NCI-H187 (cell line): ENCODE results near the gene URAD.

ENCODE experiments used
- DNase-seq, 2 experiments: peaks; one replicate each; lab custom pipeline; 2025; lab: John Stamatoyannopoulos, UW

URAD gene

DNA sequence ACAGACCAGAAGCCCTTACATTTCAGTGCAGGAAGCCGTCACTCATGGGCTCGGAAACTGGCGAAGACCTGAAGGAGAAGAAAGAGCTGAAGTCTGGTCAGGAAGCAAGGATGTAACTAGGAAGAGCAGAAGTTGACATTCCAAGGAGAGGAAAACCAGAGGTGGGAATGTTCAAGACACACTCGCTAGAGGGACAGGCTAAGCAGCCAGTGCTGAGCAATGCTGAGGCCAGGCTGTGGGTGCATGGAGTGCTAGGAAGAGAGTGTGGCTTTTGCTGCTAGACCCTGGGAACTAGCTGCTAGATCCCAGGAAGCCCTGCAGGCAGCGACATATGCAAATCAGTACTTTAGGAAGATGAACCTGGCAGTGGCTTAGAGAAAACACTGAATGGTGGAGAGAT lies 12.1 kb upstream of the URAD start:
- DNase-seq, result no peak

DNA sequence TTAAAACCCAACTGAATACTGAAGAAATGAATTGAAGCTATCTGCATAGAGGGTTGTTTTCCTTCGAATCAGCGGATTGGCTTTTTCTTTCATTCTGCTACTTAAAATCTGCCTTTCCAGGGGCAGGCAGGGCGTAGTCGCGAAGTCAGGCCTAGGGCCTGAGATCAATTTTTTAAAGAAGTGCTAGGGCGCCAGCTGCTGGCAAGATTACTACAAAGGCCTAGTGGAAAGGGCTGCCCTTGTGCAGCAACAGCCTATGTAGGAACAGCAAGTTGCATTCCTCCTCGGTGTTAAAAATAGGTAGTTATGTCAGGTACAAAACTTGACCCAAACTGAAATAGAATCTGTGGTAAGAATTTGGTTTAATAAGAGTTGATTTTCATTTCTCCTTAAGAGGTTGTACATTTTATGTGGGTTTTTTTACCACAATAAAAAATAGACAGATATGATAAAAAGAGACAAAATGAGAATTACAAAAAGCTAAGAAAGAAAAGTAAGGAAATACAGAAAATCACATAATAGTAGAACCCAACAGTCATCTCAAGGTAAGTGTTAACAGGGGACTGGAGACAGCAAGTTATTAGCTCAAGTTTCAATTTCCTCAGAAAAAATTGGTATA lies 9.5 kb upstream of the URAD start:
- no peak for DNase-seq

DNA sequence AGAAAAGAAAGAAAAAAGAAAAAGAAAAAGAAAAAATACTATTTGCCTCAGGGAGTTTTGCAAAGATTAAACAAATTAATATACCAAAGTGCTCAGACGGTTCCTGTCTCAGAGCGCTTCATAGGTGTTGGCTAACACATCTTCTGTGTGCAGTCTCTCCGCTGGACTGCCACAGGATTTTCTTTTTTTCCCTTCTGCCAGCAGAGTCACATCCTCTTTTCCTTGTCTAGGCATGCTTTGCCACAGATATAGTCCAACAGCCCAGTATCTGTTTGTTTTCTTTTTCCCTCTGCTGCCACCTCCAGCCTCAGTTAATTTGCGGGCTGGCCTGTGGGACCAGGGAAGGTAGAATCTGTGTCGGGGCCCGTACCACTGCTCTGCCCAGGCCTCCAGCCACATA lies 3.4 kb upstream of the URAD start:
- no peak for DNase-seq

DNA sequence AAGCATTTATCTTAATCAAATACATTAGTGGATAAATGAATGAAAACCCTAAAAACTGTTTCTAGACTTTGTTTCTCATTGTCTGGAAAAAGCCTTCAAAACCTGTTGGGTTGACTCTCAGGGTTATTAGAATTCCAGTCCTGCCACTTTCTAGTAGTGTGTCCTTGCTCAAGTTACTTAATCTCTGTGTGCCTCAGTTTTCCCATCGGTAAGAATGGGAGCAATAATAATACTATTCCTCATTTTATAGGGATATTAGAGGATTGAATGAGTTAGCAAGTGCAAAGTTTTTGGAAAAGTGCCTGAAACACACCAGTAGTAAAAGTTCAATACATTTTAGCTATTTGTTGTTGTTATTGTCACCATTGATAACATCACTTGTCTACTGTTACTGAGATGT lies 2.9 kb downstream of the URAD start:
- DNase-seq, result no peak

DNA sequence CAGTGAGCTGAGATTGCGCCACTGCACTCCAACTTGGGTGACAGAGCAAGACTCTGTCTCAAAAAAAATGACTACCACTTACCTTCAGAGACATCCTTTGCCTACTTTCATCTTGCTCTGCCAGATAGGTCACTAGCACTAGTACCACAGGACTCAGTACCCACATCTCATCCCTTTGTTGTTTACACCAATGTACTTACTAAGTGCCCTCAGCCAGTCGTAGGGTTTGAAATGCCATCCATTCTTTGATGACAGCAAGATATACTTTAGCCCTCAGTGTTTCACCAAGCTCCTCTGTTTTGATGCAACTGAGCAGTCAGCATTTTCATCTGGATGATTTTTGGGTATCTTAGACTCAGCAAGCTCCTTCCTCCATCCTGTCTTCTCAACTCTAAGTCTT lies 6.1 kb downstream of the URAD start:
- DNase-seq, result no peak

DNA sequence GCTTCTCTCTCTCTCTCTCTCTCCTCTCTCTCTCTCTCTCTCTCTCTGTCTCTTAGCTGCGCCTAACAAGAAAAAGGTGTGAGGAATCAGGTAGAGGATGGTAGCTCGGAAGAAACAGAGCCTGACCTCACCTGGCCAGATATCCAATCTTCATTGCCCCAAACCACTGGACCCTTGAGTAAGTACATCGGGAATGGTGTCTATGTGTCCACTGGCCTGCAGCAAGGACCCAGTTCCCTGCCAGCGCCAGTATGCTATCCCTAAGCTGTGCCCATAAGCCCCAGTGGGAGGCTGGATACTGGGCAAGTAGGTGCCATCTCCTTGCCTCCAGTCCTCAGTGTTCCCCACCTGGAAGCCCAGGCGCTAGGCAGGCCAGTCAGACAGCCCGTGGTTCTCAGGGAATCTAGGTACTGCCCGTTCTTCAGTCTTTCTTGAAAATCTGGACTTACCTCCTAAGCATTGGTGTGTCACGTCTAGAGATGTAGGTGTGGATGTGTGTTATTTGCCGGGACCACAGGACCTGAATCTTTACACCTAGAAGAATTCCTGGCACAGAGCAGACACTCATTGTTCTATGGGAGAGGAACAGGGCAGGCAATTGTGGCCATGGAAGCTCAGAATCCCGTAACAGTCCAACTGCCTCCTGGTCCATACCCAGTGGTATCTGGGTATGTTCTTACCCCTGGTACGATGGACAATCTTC lies 7.3 kb downstream of the URAD start:
- DNase-seq, result no peak

DNA sequence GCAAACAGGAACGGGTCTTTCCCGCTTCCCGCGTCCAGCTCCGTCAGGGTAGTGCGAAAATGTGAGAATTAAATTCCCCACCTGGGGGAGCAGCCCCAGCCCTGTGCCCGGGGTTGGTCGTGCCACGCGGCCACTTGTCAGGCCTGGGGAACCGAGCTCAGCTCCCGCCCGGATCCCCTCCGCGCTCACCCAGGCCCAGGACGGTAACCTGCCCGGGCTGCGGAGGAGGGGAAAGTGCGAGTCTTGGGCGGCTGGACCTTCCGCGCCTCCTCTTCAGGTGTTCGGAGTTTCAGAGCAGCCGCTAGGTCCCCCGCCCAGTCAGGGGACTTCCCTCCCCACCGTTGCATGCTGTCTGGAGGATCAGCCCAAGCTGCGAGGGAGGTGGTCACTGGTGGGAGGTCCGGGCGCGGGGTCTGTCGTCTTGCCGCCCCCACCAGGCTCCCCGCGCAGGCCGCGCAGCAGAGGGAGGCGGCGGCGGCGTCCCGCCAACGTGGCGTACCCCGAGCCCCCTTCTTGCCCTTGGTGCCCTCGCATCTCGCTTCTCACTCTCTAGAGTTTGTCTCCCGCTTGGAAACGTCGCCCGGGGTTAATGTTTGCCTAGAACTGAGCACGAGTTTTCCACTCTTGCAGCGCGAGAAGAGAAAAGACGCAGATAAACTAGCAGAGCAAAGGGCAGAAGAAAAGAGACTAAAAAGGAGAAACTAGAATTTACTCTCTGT lies 8.1 kb downstream of the URAD start:
- DNase-seq, result no peak

DNA sequence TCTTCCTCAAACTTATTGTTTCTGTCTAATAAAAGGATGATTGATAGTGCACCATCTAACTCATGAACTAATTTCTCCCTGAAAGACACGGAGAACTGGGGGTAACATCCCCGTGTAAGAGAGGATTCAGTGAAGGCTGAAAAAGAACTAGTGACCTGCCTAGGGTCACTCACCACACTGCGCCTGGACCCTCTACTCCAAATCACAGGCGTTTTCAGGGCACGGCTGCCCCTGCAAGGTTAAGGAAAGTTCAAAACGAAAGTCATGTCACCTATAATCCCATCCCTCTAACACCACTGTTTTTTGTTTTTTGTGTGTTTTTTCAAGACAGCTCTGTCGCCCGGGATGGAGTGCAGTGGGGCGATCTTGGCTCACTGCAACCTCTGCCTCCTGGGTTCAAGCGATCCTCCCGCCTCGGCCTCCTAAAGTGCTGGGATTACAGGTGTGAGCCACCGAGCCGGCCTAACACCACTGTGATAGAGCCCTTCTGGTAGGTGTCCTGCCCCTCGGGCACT lies 8.7 kb downstream of the URAD start:
- DNase-seq, result no peak

DNA sequence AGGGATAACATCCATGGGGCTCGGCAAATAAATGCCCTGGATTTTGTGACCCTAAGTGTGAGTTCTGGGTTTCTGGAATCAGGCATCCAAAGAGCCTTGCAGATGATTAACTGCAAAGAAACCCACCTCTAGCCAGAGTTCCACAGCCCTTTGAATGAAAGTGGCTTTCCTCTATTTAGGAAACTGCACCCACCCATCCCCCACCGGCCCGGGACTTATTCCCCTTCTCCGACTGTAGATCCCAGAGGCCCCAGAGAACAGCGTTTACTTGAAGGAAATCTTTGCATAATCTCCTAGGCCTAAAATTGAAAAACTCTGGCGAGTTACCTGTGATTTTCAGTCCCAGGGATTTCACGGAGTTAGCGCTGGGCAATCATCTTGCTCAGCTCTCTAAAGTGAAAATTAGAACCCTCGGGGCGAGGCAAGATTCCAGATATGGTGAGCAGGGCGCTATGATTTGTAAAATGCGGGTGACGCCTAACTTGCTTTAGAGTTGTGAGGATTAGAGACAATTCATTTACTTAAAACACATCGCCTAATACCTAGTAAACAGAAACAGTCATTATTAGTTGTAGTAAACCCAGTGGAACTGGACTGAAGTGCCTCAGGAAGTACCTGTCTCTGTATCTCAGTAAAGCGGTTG lies 9.4 kb downstream of the URAD start:
- no peak for DNase-seq

DNA sequence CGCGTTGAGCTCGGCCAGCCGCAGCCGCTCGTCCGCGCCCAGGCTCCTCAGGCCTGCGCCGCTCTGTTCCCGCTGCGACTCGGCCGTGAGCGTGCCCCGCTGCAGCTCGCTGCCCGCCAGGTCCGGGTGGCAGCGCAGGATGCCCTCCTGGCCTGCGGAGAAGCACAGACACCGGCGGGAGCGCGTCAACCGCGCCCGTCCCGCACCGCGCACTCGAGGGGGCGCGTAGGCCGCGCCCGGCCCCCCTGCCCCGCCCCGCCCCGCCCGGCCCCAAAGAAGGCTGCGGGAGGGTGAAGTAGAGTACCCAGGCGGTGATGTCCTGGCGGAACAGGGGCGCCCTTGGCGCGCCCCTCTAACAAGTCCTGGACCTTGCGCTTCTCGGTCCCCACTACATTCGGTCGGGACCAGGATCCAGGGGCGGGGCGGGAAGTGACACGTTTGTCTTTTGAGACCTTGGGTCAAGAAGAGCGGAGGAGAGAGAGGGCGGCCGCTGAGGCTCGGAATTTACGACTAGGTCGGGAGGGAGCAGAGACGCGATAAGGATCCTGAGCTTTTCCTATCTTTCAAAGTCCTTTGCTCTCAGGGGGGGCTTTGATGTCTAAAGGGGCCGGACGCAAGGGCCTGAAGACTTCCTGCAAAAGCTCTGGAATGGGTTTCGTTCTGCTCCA lies 10.1 kb downstream of the URAD start:
- no peak for DNase-seq

DNA sequence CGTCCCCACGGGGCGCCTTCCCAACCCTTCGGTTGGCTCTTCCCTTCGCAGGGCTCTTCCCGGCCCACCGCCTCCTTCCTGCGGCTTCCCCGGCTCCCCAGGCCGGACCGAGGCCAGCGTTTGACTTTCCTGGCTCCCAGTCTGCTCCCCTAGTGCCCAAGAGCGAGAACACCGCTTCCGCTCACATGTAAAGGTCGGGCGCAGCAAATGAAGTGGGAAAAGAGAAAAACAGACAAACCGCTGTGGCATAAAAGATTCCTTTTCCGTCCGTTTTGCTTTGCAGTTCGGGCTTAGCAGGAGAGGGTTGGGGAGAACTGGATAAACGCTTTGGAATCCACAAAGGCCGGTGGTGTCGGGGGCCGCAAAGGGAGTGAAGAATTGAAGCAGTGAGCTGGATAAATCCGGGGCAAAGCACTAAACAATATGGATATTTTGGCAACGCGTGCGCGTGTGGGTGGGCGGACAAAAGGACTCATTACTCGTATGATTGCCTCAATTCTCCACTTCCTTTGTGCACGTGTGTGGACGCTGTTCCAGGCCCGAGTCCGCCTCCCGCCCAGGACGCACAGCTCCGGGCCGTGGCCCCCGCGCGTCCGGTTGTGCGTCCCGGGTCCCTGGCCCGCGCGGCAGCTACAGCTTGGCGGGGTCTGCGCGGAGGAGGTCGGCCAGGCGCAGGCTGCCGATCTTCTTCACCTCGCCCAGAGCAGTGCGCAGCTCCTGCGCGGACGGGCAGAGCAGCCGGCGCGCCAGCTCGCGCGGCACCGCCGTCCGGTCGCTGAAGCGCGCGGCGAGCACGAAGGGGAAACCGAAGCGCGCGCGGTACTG lies 10.8 kb downstream of the URAD start:
- DNase-seq, result no peak

DNA sequence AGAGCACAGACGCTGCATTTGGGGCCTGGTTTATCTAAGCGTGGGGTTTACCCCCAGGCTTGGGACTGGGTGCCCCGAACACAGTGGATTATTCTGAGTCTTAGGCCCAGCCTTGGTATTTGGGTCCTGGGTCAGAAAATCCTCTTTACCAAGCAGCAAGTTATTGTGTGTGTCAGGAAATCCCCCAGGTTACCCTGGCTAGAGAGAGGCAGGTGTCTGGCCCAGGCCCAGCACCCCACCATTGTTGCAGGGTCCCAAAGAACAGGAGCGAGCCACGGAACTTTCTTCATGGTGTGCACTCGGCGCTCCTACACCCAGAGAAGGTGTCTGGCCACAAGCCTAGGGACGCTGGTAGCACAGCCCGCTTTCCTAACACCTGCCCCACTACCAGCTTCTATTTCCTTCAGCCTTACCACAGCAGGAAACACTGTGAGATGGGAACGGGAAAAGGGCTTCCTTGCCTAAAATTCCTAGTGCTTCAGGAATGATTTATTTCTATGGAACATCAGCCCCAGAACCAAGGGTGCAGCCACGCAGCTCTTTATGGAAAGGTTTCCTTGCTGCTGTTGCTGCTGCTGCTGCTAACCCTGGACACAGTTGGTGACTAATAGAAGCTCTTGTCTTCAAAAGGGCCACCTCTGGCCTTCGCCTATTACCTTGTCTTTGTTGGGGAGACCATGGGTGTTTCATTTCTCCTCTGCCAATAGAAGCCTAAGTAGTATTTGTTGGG lies 12.0 kb downstream of the URAD start:
- no peak for DNase-seq

DNA sequence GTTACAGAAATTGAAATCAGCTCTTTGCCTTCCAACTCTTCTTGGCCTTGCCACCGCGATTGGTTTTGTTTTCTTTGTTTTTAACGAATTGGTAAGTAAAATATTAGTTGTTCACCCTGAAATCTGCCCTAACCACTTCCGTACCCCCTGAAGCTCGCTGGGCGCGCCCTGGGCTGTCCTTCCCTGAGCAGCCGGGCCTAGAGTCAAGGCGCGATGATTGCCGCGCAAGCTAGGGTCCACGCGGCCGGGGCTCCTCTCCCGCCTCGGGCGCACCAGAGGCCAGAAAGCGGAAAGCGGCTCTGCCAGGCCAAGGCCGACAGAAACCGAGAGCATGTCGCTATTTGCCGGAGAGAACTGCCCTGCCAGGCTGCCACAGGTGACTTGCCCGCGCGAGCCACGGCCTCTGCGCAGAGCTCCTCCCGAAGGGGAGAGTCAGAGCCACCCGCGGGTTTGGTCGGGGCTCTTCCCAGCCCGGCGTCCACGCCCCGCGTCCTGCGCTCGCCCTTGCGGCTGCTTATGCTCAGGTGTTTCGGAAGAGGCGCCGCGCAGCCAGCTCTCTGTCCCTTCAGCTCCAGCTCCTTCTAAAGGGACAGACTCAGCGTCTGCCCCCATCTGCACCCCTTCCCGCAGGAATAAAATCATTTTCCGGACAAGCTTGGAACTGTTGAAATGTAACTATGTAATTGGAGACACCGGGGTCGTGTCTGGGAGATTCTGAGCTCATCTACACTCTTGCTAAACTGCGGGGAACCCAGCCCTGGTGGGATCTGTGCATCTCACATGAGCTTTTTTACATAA lies 12.7 kb downstream of the URAD start:
- no peak for DNase-seq

DNA sequence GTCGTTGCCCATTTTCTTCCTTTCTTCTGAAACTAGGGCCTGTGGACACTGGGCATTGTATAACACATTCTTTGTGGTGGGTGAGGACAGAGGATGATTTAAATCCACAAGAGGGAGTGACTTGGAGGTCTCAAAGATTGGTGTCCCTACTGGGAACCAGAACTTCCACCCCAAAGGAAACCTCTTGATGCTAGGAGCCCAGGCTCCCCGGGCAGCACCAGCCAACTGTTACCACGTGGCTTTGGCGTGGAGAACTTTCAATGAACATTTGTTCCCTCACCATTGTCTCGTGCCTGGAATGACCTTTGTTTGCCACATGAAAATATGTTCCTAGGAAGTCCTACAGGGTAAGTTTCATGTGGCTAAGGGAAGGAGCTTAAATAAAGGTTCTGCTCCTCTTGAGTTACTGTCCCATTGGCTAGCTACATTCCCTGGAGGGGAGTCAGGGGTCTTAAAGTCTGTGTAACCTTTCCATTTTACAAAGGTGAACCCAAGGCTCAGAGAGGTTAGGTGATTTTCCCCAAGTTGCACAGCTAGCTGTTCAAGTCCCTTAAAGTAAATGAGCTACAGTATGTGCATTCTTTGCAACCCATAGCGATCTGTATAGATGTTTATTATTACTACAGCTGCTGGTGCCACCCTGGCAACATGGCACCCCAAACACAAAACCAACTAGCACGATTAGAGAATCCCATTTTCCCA lies 14.4 kb downstream of the URAD start:
- no peak for DNase-seq

DNA sequence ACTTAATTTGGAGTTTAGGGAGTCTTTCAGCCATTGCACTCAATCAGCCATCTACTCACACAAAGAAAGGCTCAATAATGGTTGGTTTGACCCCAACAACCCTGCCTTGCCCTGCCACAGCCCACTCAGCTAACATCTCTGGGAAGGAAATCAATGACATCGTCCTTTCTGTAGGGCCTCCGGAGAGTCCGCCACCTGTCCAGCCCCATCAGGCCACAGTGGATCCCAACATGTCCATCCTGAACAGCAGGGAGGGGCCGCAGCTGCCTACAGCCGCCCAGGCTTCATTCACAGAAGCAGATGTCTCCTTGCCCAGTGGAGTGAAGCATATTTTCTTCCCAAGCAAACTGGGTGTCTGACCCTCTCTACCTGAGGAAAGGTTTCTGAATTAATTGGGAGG lies 15.2 kb downstream of the URAD start:
- no peak for DNase-seq

DNA sequence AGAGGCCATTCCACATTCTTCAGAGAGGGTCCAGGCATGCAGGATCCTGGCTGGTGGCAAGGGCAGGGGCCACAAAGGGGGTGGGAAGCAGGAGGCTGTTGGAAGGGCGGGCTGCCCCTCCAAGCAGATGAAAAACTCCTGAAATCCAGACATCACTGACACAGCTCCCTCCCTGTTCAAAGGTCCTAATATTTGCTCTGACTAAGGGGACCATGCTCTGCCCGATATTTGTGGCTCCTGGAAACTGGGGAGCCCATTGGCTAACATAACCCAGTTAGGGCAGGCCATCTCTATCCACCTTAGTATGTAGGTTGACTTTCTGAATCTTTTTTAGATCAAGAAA lies 16.0 kb downstream of the URAD start:
- no peak for DNase-seq

DNA sequence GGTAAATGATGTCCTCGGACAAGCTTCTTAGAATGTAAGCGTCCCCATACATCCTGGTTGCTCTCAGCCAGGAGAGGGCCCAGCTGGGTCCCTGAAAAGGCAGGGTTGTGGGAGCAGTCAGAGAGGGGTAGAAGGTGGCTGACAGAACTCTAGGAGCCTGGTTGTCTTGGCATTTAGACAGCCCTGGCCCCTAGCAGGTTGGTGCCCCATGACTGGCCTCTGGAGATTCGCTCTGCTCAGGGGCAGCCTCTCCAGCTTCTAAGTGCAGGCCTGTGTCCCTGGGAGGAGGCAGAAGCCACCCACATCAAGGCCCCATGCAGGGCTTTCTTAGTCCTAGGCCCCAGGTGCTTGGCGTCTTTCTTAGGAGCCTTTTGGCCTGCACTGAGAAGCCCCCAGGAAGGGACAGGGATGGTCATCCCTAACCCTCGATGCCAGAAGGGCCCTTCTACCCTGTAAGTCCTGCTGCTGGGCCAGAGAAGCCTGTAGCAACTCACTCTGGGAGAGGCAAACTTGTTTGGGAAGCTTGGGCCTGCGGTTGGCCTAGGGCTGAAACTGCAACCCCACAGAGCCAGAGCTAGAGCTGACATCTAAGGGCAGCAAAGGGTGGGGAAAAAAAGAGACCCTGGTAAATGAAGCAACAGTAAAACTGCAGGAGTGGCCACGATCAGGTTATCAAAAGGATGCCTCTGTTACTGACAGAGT lies 16.6 kb downstream of the URAD start:
- DNase-seq, result no peak

DNA sequence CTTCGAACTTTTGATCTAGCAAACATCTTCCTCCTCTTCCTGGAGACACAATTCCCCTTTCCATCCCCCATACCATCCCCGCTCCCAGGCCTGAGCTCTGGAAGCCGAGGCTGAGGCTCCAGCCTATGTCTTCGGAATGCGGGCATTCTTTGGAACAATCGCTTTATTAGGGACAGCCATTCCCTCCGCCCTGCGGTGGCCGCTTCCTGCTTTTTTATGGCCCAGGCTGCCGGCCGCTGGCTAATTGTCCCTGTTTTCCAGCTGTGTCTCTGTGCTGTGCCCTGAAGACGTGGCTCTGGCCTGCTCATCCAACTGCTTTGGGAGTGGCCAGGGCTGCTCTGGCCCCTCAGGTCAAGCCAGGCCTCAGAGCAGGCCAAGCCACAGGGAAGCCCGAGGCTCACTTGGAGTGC lies 17.3 kb downstream of the URAD start:
- DNase-seq, result no peak
